Natural killer cell treated with Interleukin-12 subunit alpha and Interleukin-12 subunit beta and Interleukin-15 and Interleukin-18, amount 100 ng/mL, for 72 hours (primary cell): Measurements from ENCODE around the gene NDUFAF2. TPM values are rescaled to one million over a fixed set of nuclear protein-coding genes. Genes with fewer than 3 reads are reported as not detected.
"Not testable (repeated sequence)": the region's sequence is repeated elsewhere in the genome, so short reads cannot be mapped to it uniquely, and the experiment has no call there.

Experiments
- ATAC-seq, 2 donors: fragments of 150-1000 bp; cut with Tn5 transposase in 1 of 2; sonication (Bioruptor Pico), chemical (Tn5 transposase) in 1 of 2; 2 replicates each; pipeline ENCODE4 v1.10.0; 2021
- DNase-seq: peaks from one replicate; pipeline ENCODE4 v3.0.0; 2022; ENCODE audit warnings: low spot score
- H3K27ac Mint-ChIP-seq, 2 donors: 1 replicate in 1 of 2; 2 replicates in 1 of 2; pipeline ENCODE4 v1.8.0; 2022; ENCODE audit warnings: mixed read lengths in 2 of 2, mild to moderate bottlenecking in 1 of 2, moderate library complexity in 1 of 2
- H3K27me3 Mint-ChIP-seq, 2 donors: 1 replicate in 1 of 2; 2 replicates in 1 of 2; pipeline ENCODE4 v1.8.0; 2022; ENCODE audit warnings: mixed read lengths in 2 of 2
- H3K36me3 Mint-ChIP-seq: one replicate; pipeline ENCODE4 v1.8.0; 2022; ENCODE audit warnings: mixed read lengths
- H3K4me1 Mint-ChIP-seq, 2 donors: 1 replicate in 1 of 2; 2 replicates in 1 of 2; pipeline ENCODE4 v1.8.0; 2022; ENCODE audit warnings: low read depth in 2 of 2, mixed read lengths in 2 of 2, mild to moderate bottlenecking in 1 of 2
- H3K4me3 Mint-ChIP-seq: one replicate; pipeline ENCODE4 v1.8.0; 2022; ENCODE audit warnings: mixed read lengths
- H3K9me3 Mint-ChIP-seq: 2 replicates; pipeline ENCODE4 v1.8.0; 2022; ENCODE audit warnings: mixed read lengths
- total RNA-seq, 2 donors: library from RNA; stranded (reverse); gene quantifications; one replicate each; pipeline ENCODE4 v1.2.3, GENCODE V29; 2022

Gene NDUFAF2
- total RNA-seq, 2 donors from 2014 or later, result 18.6 to 29.3 TPM

GRCh38 chr5:61082516-61083280 is 137.7 kb downstream of the NDUFAF2 start:
- Mint-ChIP-seq H3K4me1 (no peaks in the 10 kb centered on the region), H3K9me3 (no peaks in the 10 kb centered on the region), H3K36me3 (peaks cover 6% of the 10 kb centered on the region), H3K4me3 (no peak overlapping the region), H3K27me3 (no peaks in the 10 kb centered on the region), H3K27ac (no peak overlapping the region)
- DNase-seq (no peak), ATAC-seq (no peak)

- no peak overlapping the region for H3K27ac Mint-ChIP-seq
- ATAC-seq, result no peak
- H3K4me3 Mint-ChIP-seq, result no peak overlapping the region
- H3K9me3 Mint-ChIP-seq, result no peaks in the 10 kb centered on the region
- peaks cover 6% of the 10 kb centered on the region for H3K36me3 Mint-ChIP-seq
- no peaks in the 10 kb centered on the region for H3K27me3 Mint-ChIP-seq
- no peaks in the 10 kb centered on the region for H3K4me1 Mint-ChIP-seq
- no peak for DNase-seq
Measured at GRCh38 chr5:61084658-61085057, 139.7 kb downstream of the NDUFAF2 start.

GRCh38 chr5:61085885-61086284 is 140.9 kb downstream of the NDUFAF2 start:
- Mint-ChIP-seq H3K27ac (no peak overlapping the region), H3K4me1 (no peaks in the 10 kb centered on the region), H3K27me3 (no peaks in the 10 kb centered on the region), H3K36me3 (peaks cover 6% of the 10 kb centered on the region), H3K9me3 (no peaks in the 10 kb centered on the region), H3K4me3 (no peak overlapping the region)
- ATAC-seq, result no peak
- DNase-seq, result no peak

- H3K4me3 Mint-ChIP-seq, result no peak overlapping the region
- H3K27ac Mint-ChIP-seq, result no peak overlapping the region
- H3K9me3 Mint-ChIP-seq, result peaks cover 4% of the 10 kb centered on the region
- H3K4me1 Mint-ChIP-seq, result no peaks in the 10 kb centered on the region
- peaks cover 18% of the 10 kb centered on the region for H3K36me3 Mint-ChIP-seq
- no peak for ATAC-seq
- no peak for DNase-seq
- no peaks in the 10 kb centered on the region for H3K27me3 Mint-ChIP-seq
Measured at GRCh38 chr5:61087921-61088320, 142.9 kb downstream of the NDUFAF2 start.

- H3K27me3 Mint-ChIP-seq, result no peaks in the 10 kb centered on the region
- peaks cover 4% of the 10 kb centered on the region for H3K9me3 Mint-ChIP-seq
- no peak for DNase-seq
- H3K4me3 Mint-ChIP-seq, result no peak overlapping the region
- H3K27ac Mint-ChIP-seq, result no peak overlapping the region
- no peak for ATAC-seq
- H3K36me3 Mint-ChIP-seq, result peaks cover 15% of the 10 kb centered on the region
- H3K4me1 Mint-ChIP-seq, result no peaks in the 10 kb centered on the region
Measured at GRCh38 chr5:61089351-61089750, 144.3 kb downstream of the NDUFAF2 start.

- H3K36me3 Mint-ChIP-seq, result peaks cover 12% of the 10 kb centered on the region
- not testable (repeated sequence) for H3K4me1 Mint-ChIP-seq, H3K27me3 Mint-ChIP-seq, H3K27ac Mint-ChIP-seq, H3K9me3 Mint-ChIP-seq, H3K4me3 Mint-ChIP-seq, DNase-seq, ATAC-seq
Measured at GRCh38 chr5:61093046-61093771, 148.2 kb downstream of the NDUFAF2 start.

GRCh38 chr5:61097465-61097864 is 152.5 kb downstream of the NDUFAF2 start:
- no peak for DNase-seq
- Mint-ChIP-seq H3K27me3 (no peaks in the 10 kb centered on the region), H3K36me3 (peaks cover 18% of the 10 kb centered on the region), H3K9me3 (no peaks in the 10 kb centered on the region), H3K4me3 (no peak overlapping the region), H3K27ac (no peak overlapping the region), H3K4me1 (no peaks in the 10 kb centered on the region)
- no peak for ATAC-seq

GRCh38 chr5:61098251-61098995 is 153.4 kb downstream of the NDUFAF2 start:
- H3K4me1 Mint-ChIP-seq, result no peaks in the 10 kb centered on the region
- H3K4me3 Mint-ChIP-seq, result no peak overlapping the region
- no peak overlapping the region for H3K27ac Mint-ChIP-seq
- H3K9me3 Mint-ChIP-seq, result no peaks in the 10 kb centered on the region
- ATAC-seq (no peak), DNase-seq (no peak)
- H3K27me3 Mint-ChIP-seq, result no peaks in the 10 kb centered on the region
- peaks cover 17% of the 10 kb centered on the region for H3K36me3 Mint-ChIP-seq

GRCh38 chr5:61100437-61100836 is 155.4 kb downstream of the NDUFAF2 start:
- ATAC-seq (no peak), DNase-seq (no peak)
- peaks cover 17% of the 10 kb centered on the region for H3K36me3 Mint-ChIP-seq
- H3K4me1 Mint-ChIP-seq, result no peaks in the 10 kb centered on the region
- no peaks in the 10 kb centered on the region for H3K9me3 Mint-ChIP-seq
- H3K27me3 Mint-ChIP-seq, result no peaks in the 10 kb centered on the region
- H3K27ac Mint-ChIP-seq, result no peak overlapping the region
- no peak overlapping the region for H3K4me3 Mint-ChIP-seq

GRCh38 chr5:61114441-61114840 is 169.4 kb downstream of the NDUFAF2 start:
- Mint-ChIP-seq H3K36me3 (peaks cover 22% of the 10 kb centered on the region), H3K27ac (no peak overlapping the region), H3K27me3 (no peaks in the 10 kb centered on the region), H3K4me1 (peaks cover 0 to 7% of the 10 kb centered on the region in 2 donors), H3K4me3 (no peak overlapping the region), H3K9me3 (peaks cover 6% of the 10 kb centered on the region)
- ATAC-seq (no peak), DNase-seq (no peak)

GRCh38 chr5:61115968-61116367 is 171.0 kb downstream of the NDUFAF2 start:
- DNase-seq, result no peak
- Mint-ChIP-seq H3K4me1 (peaks cover 0 to 7% of the 10 kb centered on the region in 2 donors), H3K27ac (no peak overlapping the region), H3K9me3 (peaks cover 6% of the 10 kb centered on the region), H3K27me3 (no peaks in the 10 kb centered on the region), H3K36me3 (peaks cover 22% of the 10 kb centered on the region), H3K4me3 (no peak overlapping the region)
- ATAC-seq, result no peak

GRCh38 chr5:61119066-61119465 is 174.1 kb downstream of the NDUFAF2 start:
- DNase-seq, result no peak
- H3K4me3 Mint-ChIP-seq, result no peak overlapping the region
- H3K36me3 Mint-ChIP-seq, result peaks cover 7% of the 10 kb centered on the region
- H3K27ac Mint-ChIP-seq, result no peak overlapping the region
- no peaks in the 10 kb centered on the region for H3K27me3 Mint-ChIP-seq
- no peak for ATAC-seq
- no peaks in the 10 kb centered on the region for H3K9me3 Mint-ChIP-seq
- peaks cover 0 to 3% of the 10 kb centered on the region in 2 donors for H3K4me1 Mint-ChIP-seq

- peaks cover 0 to 3% of the 10 kb centered on the region in 2 donors for H3K4me1 Mint-ChIP-seq
- ATAC-seq (no peak), DNase-seq (no peak)
- H3K4me3 Mint-ChIP-seq, result no peak overlapping the region
- H3K27me3 Mint-ChIP-seq, result no peaks in the 10 kb centered on the region
- H3K9me3 Mint-ChIP-seq, result no peaks in the 10 kb centered on the region
- H3K27ac Mint-ChIP-seq, result no peak overlapping the region
- no peaks in the 10 kb centered on the region for H3K36me3 Mint-ChIP-seq
Measured at GRCh38 chr5:61120534-61120933, 175.5 kb downstream of the NDUFAF2 start.

- Mint-ChIP-seq H3K4me1 (no peaks in the 10 kb centered on the region), H3K36me3 (peaks cover 6% of the 10 kb centered on the region), H3K27ac (no peak overlapping the region), H3K9me3 (peaks cover 2% of the 10 kb centered on the region), H3K4me3 (no peak overlapping the region), H3K27me3 (no peaks in the 10 kb centered on the region)
- no peak for DNase-seq
- ATAC-seq, result no peak
Measured at GRCh38 chr5:61123145-61123544, 178.1 kb downstream of the NDUFAF2 start.
